GM19467 (cell line): ENCODE data around the gene FCER2.

Experiments used
- ATAC-seq: cut with Tn5 transposase; IDR thresholded peaks from one replicate; pipeline ENCODE4 v1.9.1; 2021; ENCODE audit warnings: mild to moderate bottlenecking, moderate library complexity; ENCODE audit not compliant: unreplicated experiment

Gene FCER2

GRCh38 chr19:7704280-7705060, 2.5 kb upstream of the FCER2 start:
- ATAC-seq: no peak

GRCh38 chr19:7703332-7703731, 1.4 kb upstream of the FCER2 start:
- no peak for ATAC-seq

- no peak for ATAC-seq
Observed at GRCh38 chr19:7701049-7701653, 780 bp downstream of the FCER2 start.

DNA sequence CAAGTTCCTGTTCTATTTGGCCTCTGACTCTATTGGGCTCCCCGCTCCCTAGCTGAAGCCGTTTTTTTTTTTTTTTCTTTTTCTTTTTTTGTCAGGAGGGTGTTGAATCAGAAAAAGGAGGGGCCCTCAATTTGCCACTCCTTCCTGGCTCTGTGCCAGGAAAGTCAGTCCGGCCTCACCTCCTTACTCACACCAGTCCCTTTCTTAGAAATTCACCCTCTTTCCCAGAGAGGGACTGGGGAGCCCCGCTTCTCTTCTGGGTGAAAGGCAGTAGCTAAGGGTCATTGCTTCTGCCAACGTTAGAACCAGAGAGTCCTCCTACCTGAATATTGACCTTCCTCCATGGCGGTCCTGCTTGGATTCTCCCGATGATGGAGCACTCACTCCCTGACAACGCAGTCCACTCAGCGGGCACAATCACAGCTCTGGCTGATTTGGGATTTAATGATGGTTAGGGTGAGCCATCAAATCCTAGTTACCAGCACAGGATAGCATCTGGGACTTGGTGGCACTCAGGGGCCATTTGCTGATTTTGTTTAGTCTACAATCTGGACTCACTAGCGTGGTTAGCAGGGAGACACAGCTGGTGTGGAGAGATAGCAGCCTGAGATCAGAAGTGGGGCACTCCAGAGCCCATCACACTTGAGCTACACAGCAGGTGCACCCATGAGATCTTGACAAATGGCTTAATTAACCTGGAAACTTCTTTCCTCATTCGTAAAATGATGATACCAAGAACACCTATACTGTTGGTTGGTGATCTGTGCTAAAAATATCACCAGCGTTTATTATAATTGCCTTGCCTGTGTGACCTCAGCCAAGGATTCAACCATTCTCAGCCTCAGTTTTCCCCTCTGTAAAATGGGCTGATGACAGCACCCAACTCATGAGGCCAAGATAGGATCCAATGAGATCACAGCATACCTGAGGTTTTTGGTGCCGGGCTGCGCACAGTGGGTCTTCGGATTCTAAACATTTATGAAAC, 2.2 kb downstream of the FCER2 start:
- no peak for ATAC-seq

- ATAC-seq: no peak
Observed at GRCh38 chr19:7699003-7699402, 2.9 kb downstream of the FCER2 start.

GRCh38 chr19:7698583-7698982, 3.3 kb downstream of the FCER2 start:
- ATAC-seq: no peak

GRCh38 chr19:7697721-7698287, 4.1 kb downstream of the FCER2 start:
- no peak for ATAC-seq

- no peak for ATAC-seq
Observed at GRCh38 chr19:7694499-7694898, 7.4 kb downstream of the FCER2 start.

DNA sequence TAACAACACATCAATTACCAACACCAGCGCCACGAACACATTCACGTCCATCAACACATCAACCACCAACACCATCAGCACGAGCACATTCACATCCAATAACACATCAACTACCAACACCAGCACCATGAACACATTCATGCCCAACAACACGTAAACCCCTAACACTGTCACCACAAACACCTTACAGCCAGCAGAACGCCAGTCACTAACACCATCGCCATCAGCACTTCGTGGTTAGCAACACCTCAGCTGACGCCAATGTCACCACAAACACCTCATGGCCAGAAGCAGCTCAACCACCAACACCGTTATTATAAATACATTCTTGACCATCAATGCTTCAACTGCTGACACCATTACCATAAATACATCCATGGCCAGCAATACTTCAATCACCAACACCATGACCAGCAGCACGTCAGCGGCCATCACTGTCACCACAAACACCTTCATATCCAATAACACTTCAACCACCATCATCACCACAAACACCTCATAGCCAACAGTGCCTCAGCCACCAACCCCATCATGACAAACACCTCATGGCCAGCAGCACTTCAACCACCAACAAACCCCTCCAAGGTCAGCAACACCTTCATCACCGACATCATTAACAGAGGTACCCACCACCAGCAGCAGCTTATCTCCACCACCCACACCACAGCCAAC, 9.4 kb downstream of the FCER2 start:
- ATAC-seq: no peak

GRCh38 chr19:7691497-7691896, 10.4 kb downstream of the FCER2 start:
- ATAC-seq: no peak

DNA sequence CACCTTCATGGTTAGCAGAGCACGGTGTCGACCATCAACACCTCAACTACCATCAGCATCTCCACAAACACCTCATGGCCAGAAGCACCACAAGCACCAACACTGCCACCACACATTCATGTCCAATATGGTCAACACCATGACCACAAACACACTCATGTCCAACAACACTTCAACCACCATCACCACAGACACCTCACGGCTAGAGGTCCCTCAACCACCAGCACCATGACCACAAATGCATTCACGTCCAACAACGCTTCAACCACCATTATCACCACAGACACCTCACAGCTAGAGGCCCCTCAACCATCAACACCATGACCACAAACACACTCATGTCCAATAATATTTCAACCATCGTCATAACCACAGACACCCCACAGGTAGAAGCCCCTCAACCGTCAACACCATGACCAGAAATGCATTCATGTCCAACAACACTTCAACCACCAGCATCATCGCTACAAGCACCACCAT, 11.1 kb downstream of the FCER2 start:
- no peak for ATAC-seq

DNA sequence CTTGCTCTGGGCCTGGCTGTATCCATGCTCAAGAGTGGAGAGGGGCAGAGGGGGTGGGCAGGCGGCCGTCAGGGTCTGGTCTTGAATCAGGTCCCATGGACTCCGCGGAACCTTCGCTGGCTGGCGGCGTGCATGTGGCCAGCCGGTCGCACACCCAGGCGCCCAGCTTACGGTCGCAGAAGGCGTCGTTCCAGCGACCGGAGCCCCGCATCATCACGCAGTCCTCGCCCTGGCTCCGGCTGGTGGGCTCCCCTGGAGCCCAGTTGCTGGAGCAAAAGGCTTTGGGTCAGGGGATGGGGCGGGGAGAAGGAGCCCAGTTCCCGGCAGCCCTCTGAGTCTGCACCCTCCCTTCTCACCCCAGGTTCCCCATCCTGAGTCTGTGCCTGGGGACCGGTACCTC, 12.8 kb downstream of the FCER2 start:
- no peak for ATAC-seq

- no peak for ATAC-seq
Observed at GRCh38 chr19:7687177-7687576, 14.8 kb downstream of the FCER2 start.

DNA sequence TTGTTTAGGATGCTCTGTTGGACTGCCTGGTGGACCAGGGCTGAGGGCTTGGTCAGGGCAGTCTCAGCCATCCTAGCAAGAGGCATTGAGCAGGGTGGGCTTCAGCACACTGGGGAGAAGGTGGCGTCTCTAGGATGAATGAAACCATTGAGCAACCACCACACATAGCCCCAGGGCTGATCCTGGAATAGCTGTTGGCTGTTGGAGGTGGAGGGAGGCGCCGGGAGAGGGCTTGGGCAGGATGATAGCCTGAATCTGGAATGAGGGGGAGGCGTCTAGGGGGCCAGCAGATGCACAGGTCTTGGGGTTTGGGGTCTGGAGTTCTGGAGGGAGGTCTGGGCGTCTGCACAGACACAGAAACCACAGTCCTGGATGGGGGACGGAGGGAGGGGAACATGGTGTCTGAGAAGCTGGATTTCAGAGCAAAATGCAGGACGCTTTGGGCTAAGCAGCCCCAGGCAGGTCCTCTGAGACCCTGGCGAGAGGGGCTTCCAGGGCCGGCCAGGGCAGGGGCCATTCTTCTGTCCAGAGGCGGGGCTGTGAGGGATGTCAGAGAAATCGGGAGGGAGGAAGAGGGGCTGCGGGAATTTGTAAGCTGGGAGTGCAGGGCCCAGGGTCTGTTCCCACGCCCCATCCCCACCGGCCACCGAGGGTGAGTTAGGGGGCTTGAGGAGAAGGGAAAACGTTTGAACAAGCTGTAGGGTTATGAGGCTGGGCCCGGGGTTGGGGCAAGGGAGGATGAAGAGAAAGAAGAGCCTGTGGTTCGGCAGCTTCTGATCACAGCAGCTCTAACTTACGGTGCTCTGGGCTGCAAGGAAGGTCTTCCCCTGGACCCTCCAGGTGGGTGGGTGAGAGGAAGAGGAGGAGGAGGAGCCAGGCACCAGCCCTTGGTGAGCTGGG, 16.1 kb downstream of the FCER2 start:
- ATAC-seq: no peak

GRCh38 chr19:7682175-7682855, 19.6 kb downstream of the FCER2 start:
- ATAC-seq: no peak

- no peak for ATAC-seq
Observed at GRCh38 chr19:7681340-7682174, 20.4 kb downstream of the FCER2 start.

- peak; percentile 48 for ATAC-seq
Observed at GRCh38 chr19:7680606-7681339, 21.2 kb downstream of the FCER2 start, which contains the start of gene TRAPPC5. TRAPPC5 (plus strand) TSS chr19:7680833; CDS start chr19:7682254, 1,421 bp downstream.
